Hepatocyte (in vitro differentiated cells): ENCODE data around the gene SGCA.

Source experiments
- CTCF ChIP-seq: fragments of 200-600 bp; sonication (generic); IDR thresholded peaks from 2 replicates; pipeline ENCODE4 v1.5.1; 2016; ENCODE audit warnings: antibody characterized with exemption, mild to moderate bottlenecking; ENCODE audit not compliant: poor library complexity
- EZH2 ChIP-seq: fragments of 200-600 bp; sonication (generic); IDR thresholded peaks from 2 replicates; pipeline ENCODE4 v1.6.1; 2016; ENCODE audit warnings: antibody characterized with exemption, mild to moderate bottlenecking, borderline replicate concordance

GRCh38 chr17:50213026-50214022 lies 47.5 kb downstream of the SGCA start:
- no peak for TF ChIP-seq CTCF
- no peak for TF ChIP-seq EZH2
